SK-N-SH (cell line): Measurements from ENCODE around the gene OR6P1. TPM values are rescaled to one million over a fixed set of nuclear protein-coding genes. Genes with fewer than 3 reads are reported as not detected.

Experiments
- CTCF ChIA-PET: fragments of 300-600, 350-600 bp; formaldehyde crosslinking; extraction: SDS; loops from one replicate; lab custom pipeline; 2021; lab: Yijun Ruan, JAX
- POLR2A ChIA-PET: fragments of 350-600 bp; sonication (Branson Sonifier 250); formaldehyde crosslinking; extraction: SDS; loops from one replicate; lab custom pipeline; 2020; ENCODE audit warnings: antibody characterized with exemption, inconsistent platforms; lab: Yijun Ruan, JAX
- DNase-seq: peaks from one replicate; pipeline ENCODE4 v3.0.0; 2012
- H2AFZ ChIP-seq: fragments of 200-600 bp; sonication (generic); 2 replicates; pipeline ENCODE4 v1.8.1; 2016; ENCODE audit warnings: antibody characterized with exemption, mild to moderate bottlenecking, low read depth
- H3F3A ChIP-seq: fragments of 200-600 bp; sonication (generic); replicated peaks from 2 replicates; pipeline ENCODE3; 2016; ENCODE audit warnings: antibody characterized with exemption, mild to moderate bottlenecking; ENCODE audit not compliant: insufficient read depth
- H3K27ac ChIP-seq, 2 experiments: fragments of 200-500 bp in 1 of 2; fragments of 200-600 bp in 1 of 2; sonication (Bioruptor generic) in 1 of 2; sonication (generic), shearing (Covaris generic) in 1 of 2; 2 replicates each; pipeline versions ENCODE4 v1.5.1 to v1.6.1; 2014 to 2016; ENCODE audit warnings: low read depth in 2 of 2, inconsistent platforms in 1 of 2, low read length in 1 of 2, mild to moderate bottlenecking in 1 of 2, mixed read lengths in 1 of 2
- H3K27me3 ChIP-seq: fragments of 200-600 bp; sonication (generic), shearing (Covaris generic); 2 replicates; pipeline ENCODE4 v1.6.1; 2016; ENCODE audit warnings: mixed run types; ENCODE audit not compliant: insufficient read depth
- H3K36me3 ChIP-seq, 2 experiments: fragments of 200-500 bp in 1 of 2; fragments of 200-600 bp in 1 of 2; sonication (Bioruptor generic) in 1 of 2; sonication (generic) in 1 of 2; replicated peaks in 1 of 2; 2 replicates each; pipeline versions ENCODE3 to v1.5.1; 2014 to 2016; ENCODE audit warnings: low read length in 1 of 2, mild to moderate bottlenecking in 1 of 2; ENCODE audit not compliant: insufficient read depth in 2 of 2, control insufficient read depth in 1 of 2
- H3K4me1 ChIP-seq, 2 experiments: fragments of 200-500 bp in 1 of 2; fragments of 200-600 bp in 1 of 2; sonication (Bioruptor generic) in 1 of 2; sonication (generic), shearing (Covaris generic) in 1 of 2; 2 replicates each; pipeline versions ENCODE4 v1.5.1 to v1.6.1; 2014 to 2016; ENCODE audit warnings: low read depth in 1 of 2, low read length in 1 of 2, mixed run types in 1 of 2; ENCODE audit not compliant: insufficient read depth in 2 of 2, control insufficient read depth in 1 of 2
- H3K4me2 ChIP-seq: fragments of 200-600 bp; sonication (generic), shearing (Covaris generic); 2 replicates; pipeline ENCODE4 v1.6.1; 2017; ENCODE audit warnings: mixed run types
- H3K4me3 ChIP-seq, 2 experiments: fragments of 200-500 bp in 1 of 2; fragments of 200-600 bp in 1 of 2; sonication (Bioruptor generic) in 1 of 2; sonication (generic), shearing (Covaris generic) in 1 of 2; 2 replicates each; pipeline versions ENCODE4 v1.5.1 to v1.8.1; 2014 to 2016; ENCODE audit warnings: low read depth in 2 of 2, inconsistent platforms in 1 of 2, low read length in 1 of 2, mild to moderate bottlenecking in 1 of 2, mixed read lengths in 1 of 2, moderate library complexity in 1 of 2
- H3K79me2 ChIP-seq: fragments of 200-600 bp; sonication (generic); 2 replicates; pipeline ENCODE4 v1.8.1; 2017; ENCODE audit warnings: mild to moderate bottlenecking; ENCODE audit not compliant: insufficient read depth
- H3K9ac ChIP-seq: fragments of 200-600 bp; sonication (generic); 2 replicates; pipeline ENCODE4 v1.6.1; 2017; ENCODE audit warnings: mixed run types
- H3K9me2 ChIP-seq: fragments of 200-600 bp; sonication (generic); 2 replicates; pipeline ENCODE4 v1.6.1; 2017; ENCODE audit warnings: mixed run types
- H3K9me3 ChIP-seq: fragments of 200-600 bp; sonication (generic); 2 replicates; pipeline ENCODE4 v1.6.1; 2017; ENCODE audit warnings: mixed run types, mild to moderate bottlenecking, moderate library complexity
- H4K20me1 ChIP-seq: fragments of 200-600 bp; sonication (generic); 2 replicates; pipeline ENCODE4 v1.6.1; 2017; ENCODE audit warnings: mild to moderate bottlenecking, mixed run types; ENCODE audit not compliant: insufficient read depth
- ELF1 ChIP-seq: IDR thresholded peaks from 2 replicates; pipeline ENCODE4 v1.4.0; 2012
- EZH2phosphoT487 ChIP-seq: fragments of 200-600 bp; sonication (generic); IDR thresholded peaks from 2 replicates; pipeline ENCODE4 v1.6.1; 2017; ENCODE audit warnings: low read depth, mixed run types, mild to moderate bottlenecking, antibody characterized with exemption, moderate library complexity, borderline replicate concordance
- FOSL2 ChIP-seq: IDR thresholded peaks from 2 replicates; pipeline ENCODE4 v1.4.0; 2012; ENCODE audit warnings: low read depth, mild to moderate bottlenecking, moderate library complexity, borderline replicate concordance
- FOXJ3 ChIP-seq: sonication (generic); formaldehyde crosslinking; IDR thresholded peaks from 2 replicates; pipeline ENCODE4 v1.5.1; 2020; ENCODE audit warnings: mild to moderate bottlenecking, missing genetic modification reagents
- FOXM1 ChIP-seq: IDR thresholded peaks from 2 replicates; pipeline ENCODE4 v1.4.0; 2012; ENCODE audit warnings: low read depth, mild to moderate bottlenecking
- GATA2 ChIP-seq: sonication (generic); formaldehyde crosslinking; IDR thresholded peaks from 2 replicates; pipeline ENCODE4 v1.5.0; 2020; ENCODE audit warnings: mild to moderate bottlenecking, missing genetic modification reagents
- MEF2A ChIP-seq: IDR thresholded peaks from 2 replicates; pipeline ENCODE4 v1.4.0; 2012; ENCODE audit warnings: low read depth, borderline replicate concordance
- MXI1 ChIP-seq: IDR thresholded peaks from 2 replicates; pipeline ENCODE4 v1.6.1; 2012; ENCODE audit warnings: mild to moderate bottlenecking, low read depth, low read length, improper control_type of control experiment
- NFIC ChIP-seq: IDR thresholded peaks from 2 replicates; pipeline ENCODE4 v1.4.0; 2012; ENCODE audit warnings: borderline replicate concordance
- NRF1 ChIP-seq: IDR thresholded peaks from 2 replicates; pipeline ENCODE4 v1.6.1; 2012; ENCODE audit warnings: low read depth, mild to moderate bottlenecking, low read length
- POLR2AphosphoS5 ChIP-seq: IDR thresholded peaks from 2 replicates; pipeline ENCODE4 v1.6.1; 2012; ENCODE audit warnings: low read depth, low read length
- RAD21 ChIP-seq: IDR thresholded peaks from 2 replicates; pipeline ENCODE4 v1.6.1; 2012; ENCODE audit warnings: mild to moderate bottlenecking, low read length
- RFX5 ChIP-seq: IDR thresholded peaks from 2 replicates; pipeline ENCODE4 v1.6.1; 2012; ENCODE audit warnings: mild to moderate bottlenecking, improper control_type of control experiment, low read length
- SIN3A ChIP-seq: IDR thresholded peaks from 2 replicates; pipeline ENCODE4 v1.6.1; 2012; ENCODE audit warnings: low read depth, mild to moderate bottlenecking, low read length, moderate library complexity, borderline replicate concordance
- SMC3 ChIP-seq: IDR thresholded peaks from 2 replicates; pipeline ENCODE4 v1.6.1; 2012; ENCODE audit warnings: low read depth, low read length, improper control_type of control experiment
- TAF1 ChIP-seq: IDR thresholded peaks from 2 replicates; pipeline ENCODE4 v1.6.1; 2012; ENCODE audit warnings: low read depth, mild to moderate bottlenecking, low read length, moderate library complexity, borderline replicate concordance
- TCF12 ChIP-seq: IDR thresholded peaks from 2 replicates; pipeline ENCODE4 v1.4.0; 2012
- YY1 ChIP-seq: IDR thresholded peaks from 2 replicates; pipeline ENCODE4 v1.4.0; 2012; ENCODE audit warnings: low read depth, mild to moderate bottlenecking
- WGBS: methylation state at CpG from one replicate; pipeline ENCODE4 v1.1.6; 2017; ENCODE audit warnings: low lambda C conversion rate; 5-methylcytosine and 5-hydroxymethylcytosine counted together
- polyA plus RNA-seq, 3 experiments: library from polyadenylated mRNA; depleted of rRNA; stranded (reverse); fragments of >200 nt; gene quantifications; 2 replicates each; pipeline ENCODE4 v1.2.3, GENCODE V29; 2012
- TF ChIP-seq, protein P1 (sequence below): IDR thresholded peaks from 2 replicates; pipeline ENCODE4 v1.4.0; 2012; ENCODE audit warnings: low read depth
- TF ChIP-seq, protein P2 (sequence below): IDR thresholded peaks from 2 replicates; pipeline ENCODE4 v1.4.0; 2012; ENCODE audit warnings: low read depth, borderline replicate concordance
- TF ChIP-seq, protein P3 (sequence below): fragments of 150-350 bp; IDR thresholded peaks from 2 replicates; pipeline ENCODE4 v1.6.1; 2017; ENCODE audit warnings: antibody characterized with exemption, low read length, low read depth, borderline replicate concordance
- TF ChIP-seq, protein P4 (sequence below): IDR thresholded peaks from 2 replicates; pipeline ENCODE4 v1.4.0; 2012; ENCODE audit warnings: low read depth, borderline replicate concordance

The OR6P1 gene
- polyA plus RNA-seq, 1 of the 3 experiments (the other 2 are of a cell fraction): not detected

DNA sequence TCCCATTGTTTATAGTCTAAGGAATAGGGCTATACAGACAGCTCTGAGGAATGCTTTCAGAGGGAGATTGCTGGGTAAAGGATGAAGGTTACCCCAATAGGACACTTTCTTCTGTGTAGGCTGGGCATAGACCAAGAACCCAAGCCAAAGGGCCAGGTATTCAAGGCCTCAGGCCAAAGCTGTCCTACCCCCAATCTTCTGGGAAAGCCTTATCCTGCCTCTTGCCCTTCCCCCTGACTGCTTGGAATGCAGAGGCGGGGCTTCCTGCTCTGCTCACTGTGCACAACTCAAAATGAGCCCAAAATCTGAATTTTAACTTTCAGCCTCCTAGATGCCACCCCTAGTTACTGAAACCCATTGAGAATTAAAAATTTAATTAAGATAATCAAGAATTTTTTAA is 36.9 kb upstream of the OR6P1 start:
- DNase-seq: no peak
- Histone ChIP-seq H3K9me2 (no peaks in the 10 kb centered on the region; the same call in 1 of the 2 replicates), H3F3A (no peaks in the 10 kb centered on the region), H3K79me2 (no peaks in the 10 kb centered on the region), H3K27me3 (no peaks in the 10 kb centered on the region), H3K4me3 (no peak overlapping the region), H3K4me1 (no peaks in the 10 kb centered on the region), H3K9ac (no peak overlapping the region), H3K4me2 (no peak overlapping the region), H4K20me1 (no peaks in the 10 kb centered on the region), H3K27ac (no peak overlapping the region), H3K36me3 (no peaks in the 10 kb centered on the region), H2AFZ (no peak overlapping the region), H3K9me3 (no peaks in the 10 kb centered on the region)
- WGBS: 0% methylated on average over 1 of the region's 1 CpG
- TF ChIP-seq, protein P1, sequence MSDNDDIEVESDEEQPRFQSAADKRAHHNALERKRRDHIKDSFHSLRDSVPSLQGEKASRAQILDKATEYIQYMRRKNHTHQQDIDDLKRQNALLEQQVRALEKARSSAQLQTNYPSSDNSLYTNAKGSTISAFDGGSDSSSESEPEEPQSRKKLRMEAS: no peak
- TF ChIP-seq EZH2phosphoT487 (no peak), ELF1 (no peak), TCF12 (no peak), RFX5 (no peak), RAD21 (no peak)
- TF ChIP-seq, protein P2, sequence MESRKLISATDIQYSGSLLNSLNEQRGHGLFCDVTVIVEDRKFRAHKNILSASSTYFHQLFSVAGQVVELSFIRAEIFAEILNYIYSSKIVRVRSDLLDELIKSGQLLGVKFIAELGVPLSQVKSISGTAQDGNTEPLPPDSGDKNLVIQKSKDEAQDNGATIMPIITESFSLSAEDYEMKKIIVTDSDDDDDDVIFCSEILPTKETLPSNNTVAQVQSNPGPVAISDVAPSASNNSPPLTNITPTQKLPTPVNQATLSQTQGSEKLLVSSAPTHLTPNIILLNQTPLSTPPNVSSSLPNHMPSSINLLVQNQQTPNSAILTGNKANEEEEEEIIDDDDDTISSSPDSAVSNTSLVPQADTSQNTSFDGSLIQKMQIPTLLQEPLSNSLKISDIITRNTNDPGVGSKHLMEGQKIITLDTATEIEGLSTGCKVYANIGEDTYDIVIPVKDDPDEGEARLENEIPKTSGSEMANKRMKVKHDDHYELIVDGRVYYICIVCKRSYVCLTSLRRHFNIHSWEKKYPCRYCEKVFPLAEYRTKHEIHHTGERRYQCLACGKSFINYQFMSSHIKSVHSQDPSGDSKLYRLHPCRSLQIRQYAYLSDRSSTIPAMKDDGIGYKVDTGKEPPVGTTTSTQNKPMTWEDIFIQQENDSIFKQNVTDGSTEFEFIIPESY: no peak
- TF ChIP-seq, protein P3, sequence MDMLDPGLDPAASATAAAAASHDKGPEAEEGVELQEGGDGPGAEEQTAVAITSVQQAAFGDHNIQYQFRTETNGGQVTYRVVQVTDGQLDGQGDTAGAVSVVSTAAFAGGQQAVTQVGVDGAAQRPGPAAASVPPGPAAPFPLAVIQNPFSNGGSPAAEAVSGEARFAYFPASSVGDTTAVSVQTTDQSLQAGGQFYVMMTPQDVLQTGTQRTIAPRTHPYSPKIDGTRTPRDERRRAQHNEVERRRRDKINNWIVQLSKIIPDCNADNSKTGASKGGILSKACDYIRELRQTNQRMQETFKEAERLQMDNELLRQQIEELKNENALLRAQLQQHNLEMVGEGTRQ: no peak
- TF ChIP-seq, protein P4, sequence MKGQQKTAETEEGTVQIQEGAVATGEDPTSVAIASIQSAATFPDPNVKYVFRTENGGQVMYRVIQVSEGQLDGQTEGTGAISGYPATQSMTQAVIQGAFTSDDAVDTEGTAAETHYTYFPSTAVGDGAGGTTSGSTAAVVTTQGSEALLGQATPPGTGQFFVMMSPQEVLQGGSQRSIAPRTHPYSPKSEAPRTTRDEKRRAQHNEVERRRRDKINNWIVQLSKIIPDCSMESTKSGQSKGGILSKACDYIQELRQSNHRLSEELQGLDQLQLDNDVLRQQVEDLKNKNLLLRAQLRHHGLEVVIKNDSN: no peak
- CTCF ChIA-PET: no interaction called here
- POLR2A ChIA-PET: no interaction called here

- Histone ChIP-seq H3K9me2 (no peaks in the 10 kb centered on the region; the same call in 1 of the 2 replicates), H3K79me2 (no peaks in the 10 kb centered on the region), H3K36me3 (no peaks in the 10 kb centered on the region), H3K27ac (no peak within 1 kb of the TSS), H3K9ac (no peak within 1 kb of the TSS)
- WGBS: 5% methylated on average over 1 of the region's 1 CpG
- TF ChIP-seq NRF1: no peak
- no peak for TF ChIP-seq EZH2phosphoT487
- TF ChIP-seq FOXJ3 (CRISPR knock-in tag): no peak
- no peak for TF ChIP-seq SIN3A
- no peak for TF ChIP-seq FOSL2
- TF ChIP-seq SMC3: no peak
- TF ChIP-seq MXI1: no peak
- no peak for TF ChIP-seq MEF2A
- no peak for TF ChIP-seq RFX5
- TF ChIP-seq, protein P2: no peak
- TF ChIP-seq YY1: no peak
- TF ChIP-seq, protein P3: no peak
- TF ChIP-seq POLR2AphosphoS5: no peak
- TF ChIP-seq GATA2: no peak
- no peak for TF ChIP-seq TAF1
- TF ChIP-seq FOXM1: no peak
- no peak for TF ChIP-seq NFIC
- TF ChIP-seq, protein P1: no peak
- TF ChIP-seq, all 33 proteins: peak for 0
- H4K20me1 ChIP-seq: no peaks in the 10 kb centered on the region
- DNase-seq: no peak
- no peak within 1 kb of the TSS for H2AFZ ChIP-seq
- no peak within 1 kb of the TSS for H3K4me2 ChIP-seq
- H3K4me3 ChIP-seq: no peak within 1 kb of the TSS
- H3F3A ChIP-seq: no peaks in the 10 kb centered on the region
- CTCF ChIA-PET: no interaction called here
- no peaks in the 10 kb centered on the region for H3K27me3 ChIP-seq
- POLR2A ChIA-PET: no interaction called here
- H3K9me3 ChIP-seq: no peaks in the 10 kb centered on the region
- no peaks in the 10 kb centered on the region for H3K4me1 ChIP-seq
Observed at GRCh38 chr1:158604968-158605367, 34.6 kb upstream of the OR6P1 start, which contains the start of gene OR10Z1. TSS of gene OR10Z1 (plus strand) at chr1:158605268. CDS start at chr1:158606439, 1,171 bp downstream.
